BLaER1 (cell line): ENCODE measurements around the gene SPRING1.

Experiments used
- H3K27ac ChIP-seq: shearing (Covaris generic); formaldehyde crosslinking; 2 replicates; pipeline ENCODE4 v1.8.1; 2022
- H3K27me3 ChIP-seq: shearing (Covaris generic); formaldehyde crosslinking; 2 replicates; pipeline ENCODE4 v1.8.1; 2022
- H3K36me3 ChIP-seq: shearing (Covaris generic); formaldehyde crosslinking; 2 replicates; pipeline ENCODE4 v1.8.1; 2022
- H3K4me1 ChIP-seq: shearing (Covaris generic); formaldehyde crosslinking; 2 replicates; pipeline ENCODE4 v1.8.1; 2022
- H3K4me2 ChIP-seq: shearing (Covaris generic); formaldehyde crosslinking; 2 replicates; pipeline ENCODE4 v1.8.1; 2022
- H3K4me3 ChIP-seq: shearing (Covaris generic); formaldehyde crosslinking; 2 replicates; pipeline ENCODE4 v1.8.1; 2022
- H3K9ac ChIP-seq: shearing (Covaris generic); formaldehyde crosslinking; 2 replicates; pipeline ENCODE4 v1.8.1; 2022
- H3K9me3 ChIP-seq: shearing (Covaris generic); formaldehyde crosslinking; 2 replicates; pipeline ENCODE4 v1.8.1; 2022
- H4K20me1 ChIP-seq: shearing (Covaris generic); formaldehyde crosslinking; 2 replicates; pipeline ENCODE4 v1.8.1; 2022
- Cebpa-rat ChIP-seq: shearing (Covaris generic); IDR thresholded peaks from 2 replicates; pipeline ENCODE4 v1.8.1; 2022

Gene SPRING1

DNA sequence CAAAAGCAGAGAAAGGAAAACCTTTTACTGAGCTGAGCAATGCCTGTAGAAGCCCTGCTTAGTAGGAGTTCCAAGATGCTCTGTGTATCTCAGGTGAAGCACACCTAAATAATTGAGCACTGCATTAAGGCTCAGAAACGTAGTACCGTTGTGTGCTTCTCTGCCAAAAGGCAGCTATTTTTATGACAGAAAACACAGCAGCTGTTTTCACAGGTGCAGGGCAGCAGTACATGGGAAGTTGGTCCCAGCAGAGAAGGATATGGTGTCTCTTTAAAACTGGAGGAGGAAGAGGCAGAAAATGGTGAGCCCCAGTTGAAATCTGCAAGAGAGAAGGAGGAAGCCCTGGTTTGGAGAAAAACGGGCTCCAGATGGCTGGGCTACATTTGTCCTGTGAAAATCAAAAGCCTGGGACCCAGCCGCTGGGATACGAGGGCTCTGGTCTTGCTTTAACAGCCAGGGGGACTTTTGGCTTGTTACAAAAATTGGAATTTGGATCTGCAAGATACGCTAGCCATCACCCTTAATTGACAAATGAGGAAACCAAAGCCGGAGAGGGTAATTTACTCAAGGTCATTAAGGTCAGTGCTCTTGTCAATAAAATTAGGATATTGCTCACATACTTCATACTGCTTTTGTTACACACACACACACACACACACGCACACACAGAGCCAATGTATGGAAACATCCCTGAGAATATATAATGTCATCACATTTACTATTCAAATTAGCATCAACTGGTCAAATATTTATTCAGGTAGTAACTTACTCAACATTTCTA is 27.3 kb downstream of the SPRING1 start:
- Histone ChIP-seq H3K4me3 (no peak overlapping the region), H3K36me3 (peaks cover 27% of the 10 kb centered on the region), H3K9me3 (no peaks in the 10 kb centered on the region), H3K27ac (no peak overlapping the region), H3K4me2 (peak overlapping the region; percentile 57), H3K27me3 (peaks cover 23% of the 10 kb centered on the region), H3K4me1 (peaks cover 67% of the 10 kb centered on the region), H3K9ac (0 out of 2 replicates have a peak overlapping the region, but pooled peaks have one; percentile 28), H4K20me1 (peaks cover 5% of the 10 kb centered on the region; the same call in 1 of the 2 replicates)
- no peak for TF ChIP-seq Cebpa-rat

DNA sequence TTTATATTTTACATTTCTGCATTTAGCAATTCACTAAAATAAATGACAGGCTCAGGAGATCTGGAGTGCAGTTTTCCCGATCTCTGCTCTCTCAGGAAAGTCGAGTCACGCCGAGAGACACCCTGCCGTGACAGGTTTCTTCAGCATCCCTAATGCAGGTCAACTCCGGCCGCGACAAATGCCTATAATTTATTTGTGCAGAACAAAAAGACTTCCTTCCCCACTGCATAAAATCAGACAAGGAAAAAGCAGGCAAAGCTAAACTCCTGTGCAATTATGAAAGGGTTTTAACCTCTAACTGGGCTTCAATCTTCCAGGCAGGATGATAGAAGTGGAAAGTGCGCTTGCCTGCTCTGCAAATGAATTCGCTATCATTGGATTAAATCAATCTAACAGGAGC is 28.1 kb downstream of the SPRING1 start:
- Histone ChIP-seq H3K9ac (no peak overlapping the region), H3K9me3 (no peaks in the 10 kb centered on the region), H3K27ac (no peak overlapping the region), H3K4me1 (peaks cover 64% of the 10 kb centered on the region), H3K4me2 (no peak overlapping the region; the same call in 1 of the 2 replicates), H3K4me3 (no peak overlapping the region), H4K20me1 (no peaks in the 10 kb centered on the region; the same call in 1 of the 2 replicates), H3K36me3 (peaks cover 19% of the 10 kb centered on the region), H3K27me3 (peaks cover 23% of the 10 kb centered on the region)
- no peak for TF ChIP-seq Cebpa-rat

DNA sequence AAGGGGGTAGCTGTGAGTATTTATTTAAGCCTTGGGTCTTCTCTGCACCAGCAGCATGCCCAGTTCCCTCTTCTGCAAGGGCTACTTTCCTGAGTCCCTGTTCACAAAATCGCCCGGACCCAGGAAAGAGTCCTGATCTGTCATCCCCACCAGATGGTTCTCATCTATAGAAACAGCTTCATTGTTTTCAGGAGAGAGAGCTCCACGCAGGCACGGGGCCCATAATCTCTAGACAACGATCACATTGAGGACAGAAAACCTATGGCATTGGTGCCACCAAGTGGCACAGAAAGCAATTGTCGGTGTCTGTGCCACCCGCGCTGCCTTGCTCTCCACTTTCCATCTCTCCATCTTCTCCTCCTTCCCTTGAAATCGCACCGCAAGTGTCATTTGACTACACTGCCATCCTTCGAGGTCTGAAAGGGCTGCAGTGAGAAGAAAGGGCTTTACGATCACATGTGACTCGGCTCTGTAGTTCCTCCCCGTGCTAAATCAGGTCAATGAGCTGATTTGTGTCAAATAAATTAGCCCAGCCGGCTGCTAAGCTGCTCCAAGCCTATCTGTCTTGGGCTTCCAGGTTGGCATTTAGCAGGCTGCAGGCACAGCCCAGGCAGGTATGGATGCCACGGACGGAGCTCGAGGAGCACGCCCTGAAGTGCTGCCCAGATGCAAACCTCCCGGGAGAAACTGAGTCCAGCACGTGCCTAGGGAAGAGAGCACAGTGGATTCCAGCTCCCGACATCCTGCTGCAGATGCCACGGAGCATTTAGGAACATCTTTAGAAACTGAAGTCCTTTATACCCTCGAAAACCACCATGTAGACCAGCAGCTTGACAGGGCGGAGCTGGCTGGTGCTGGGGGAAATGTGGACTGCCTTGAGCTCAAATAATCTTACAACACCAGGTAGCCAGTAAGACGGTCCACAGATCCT is 28.8 kb downstream of the SPRING1 start:
- no peaks in the 10 kb centered on the region; the same call in 1 of the 2 replicates for H4K20me1 ChIP-seq
- TF ChIP-seq Cebpa-rat, result no peak
- H3K27ac ChIP-seq, result no peak overlapping the region
- peaks cover 13% of the 10 kb centered on the region for H3K36me3 ChIP-seq
- peak overlapping the region; percentile 71 for H3K4me2 ChIP-seq
- H3K9me3 ChIP-seq, result no peaks in the 10 kb centered on the region
- no peak overlapping the region for H3K9ac ChIP-seq
- peaks cover 57% of the 10 kb centered on the region for H3K4me1 ChIP-seq
- H3K27me3 ChIP-seq, result peaks cover 23% of the 10 kb centered on the region
- H3K4me3 ChIP-seq, result no peak overlapping the region

DNA sequence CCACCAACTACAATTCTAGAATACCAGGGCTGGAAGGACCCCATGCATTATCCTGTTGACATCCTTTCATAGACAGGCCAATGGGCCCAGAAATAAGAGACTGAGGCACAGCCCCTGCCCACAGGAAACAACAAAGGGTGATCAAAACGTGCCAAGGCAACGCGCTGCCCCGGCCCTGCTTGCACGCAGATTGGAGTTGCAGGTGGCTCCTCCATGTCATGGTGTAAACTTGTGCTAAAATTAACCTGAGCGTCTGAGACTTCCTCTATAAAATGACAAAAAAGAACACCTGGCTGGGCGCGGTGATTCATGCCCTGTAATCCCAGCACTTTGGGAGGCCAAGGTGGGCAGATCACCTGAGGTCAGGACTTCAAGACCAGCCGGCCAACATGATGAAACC is 30.1 kb downstream of the SPRING1 start:
- Histone ChIP-seq H3K9ac (no peak overlapping the region), H3K27ac (no peak overlapping the region), H3K4me3 (no peak overlapping the region)

DNA sequence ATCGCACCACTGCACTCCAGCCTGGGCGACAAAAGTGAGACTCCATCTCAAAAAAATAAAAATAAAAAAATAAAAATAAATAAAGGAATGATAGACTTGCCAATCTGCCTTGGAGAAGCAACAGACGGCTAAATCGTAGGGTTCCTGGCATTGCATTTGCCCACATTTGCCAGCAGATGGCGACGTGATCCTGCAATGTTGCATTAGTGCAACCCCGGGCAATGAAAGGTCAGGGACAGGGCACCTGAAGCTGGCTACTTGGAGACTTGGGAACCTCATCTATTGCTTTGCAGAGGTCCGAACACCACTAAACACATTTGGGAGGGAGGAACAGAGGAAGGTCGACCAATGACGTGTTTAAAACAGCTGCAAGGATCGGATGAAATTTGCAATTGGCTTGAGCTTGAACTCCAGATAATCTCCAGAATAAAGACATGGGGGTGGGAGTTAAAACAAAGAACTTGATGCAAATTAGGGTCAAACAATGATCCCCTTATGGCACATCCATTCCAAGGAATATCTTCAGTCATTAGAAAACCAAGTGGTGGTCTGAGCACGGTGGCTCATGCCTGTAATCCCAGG is 34.6 kb downstream of the SPRING1 start:
- H3K9me3 ChIP-seq, result no peaks in the 10 kb centered on the region
- no peaks in the 10 kb centered on the region for H4K20me1 ChIP-seq
- no peak overlapping the region for H3K9ac ChIP-seq
- H3K4me3 ChIP-seq, result no peak overlapping the region
- no peak overlapping the region for H3K4me2 ChIP-seq
- H3K27ac ChIP-seq, result no peak overlapping the region
- H3K36me3 ChIP-seq, result no peaks in the 10 kb centered on the region
- peaks cover 29% of the 10 kb centered on the region for H3K4me1 ChIP-seq
- TF ChIP-seq Cebpa-rat, result no peak
- H3K27me3 ChIP-seq, result no peaks in the 10 kb centered on the region

More for the DNA sequence above, 30.1 kb downstream of the SPRING1 start:
- Histone ChIP-seq H3K27me3 (peaks cover 23% of the 10 kb centered on the region), H3K36me3 (peaks cover 8% of the 10 kb centered on the region), H3K4me2 (peak overlapping the region; percentile 71), H3K9me3 (no peaks in the 10 kb centered on the region), H3K4me1 (peaks cover 44% of the 10 kb centered on the region), H4K20me1 (no peaks in the 10 kb centered on the region; the same call in 1 of the 2 replicates)
- TF ChIP-seq Cebpa-rat, result no peak

DNA sequence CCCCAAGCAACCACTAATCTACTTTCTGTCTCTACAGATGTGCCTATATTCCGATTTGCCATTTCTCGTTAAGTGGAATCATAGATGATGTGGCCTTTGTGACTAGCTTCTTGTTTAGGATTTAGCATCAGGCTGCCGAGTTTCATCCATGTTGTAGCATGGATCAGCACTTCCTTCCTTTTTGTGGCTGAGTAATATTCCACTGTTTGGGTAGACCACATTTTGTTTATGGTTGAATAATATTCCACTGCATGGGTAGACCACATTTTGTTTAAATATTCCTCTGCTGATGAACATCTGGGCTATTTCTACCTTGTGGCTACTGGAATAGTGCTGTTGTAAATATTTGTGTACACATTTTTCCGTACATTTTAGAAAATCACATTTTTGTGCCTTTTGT is 36.4 kb downstream of the SPRING1 start:
- Histone ChIP-seq H3K36me3 (no peaks in the 10 kb centered on the region), H3K27me3 (no peaks in the 10 kb centered on the region), H3K9ac (no peak overlapping the region), H3K27ac (no peak overlapping the region), H3K4me1 (peaks cover 32% of the 10 kb centered on the region), H3K9me3 (no peaks in the 10 kb centered on the region), H3K4me3 (no peak overlapping the region), H4K20me1 (no peaks in the 10 kb centered on the region), H3K4me2 (no peak overlapping the region)
- no peak for TF ChIP-seq Cebpa-rat

DNA sequence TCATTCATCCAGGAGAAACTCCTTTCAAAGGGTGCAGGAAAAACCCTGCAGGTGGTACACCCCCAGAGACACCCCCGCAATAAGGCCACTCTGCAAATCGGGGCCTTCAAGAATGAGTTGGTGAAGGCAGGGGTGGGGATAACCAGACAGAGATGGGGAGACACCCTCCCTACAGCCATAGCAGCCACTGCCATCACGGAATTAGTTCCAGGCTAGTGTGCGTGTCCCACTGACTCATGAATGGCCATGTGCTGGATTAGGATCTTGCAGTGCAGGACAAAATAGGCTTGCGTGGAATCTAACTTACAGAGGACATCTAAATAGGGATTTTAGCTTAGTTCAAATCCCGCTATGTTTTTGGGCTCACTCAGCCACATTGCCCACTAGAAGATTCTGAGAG is 37.8 kb downstream of the SPRING1 start:
- H3K9me3 ChIP-seq, result no peaks in the 10 kb centered on the region
- H3K4me1 ChIP-seq, result peaks cover 45% of the 10 kb centered on the region
- no peak overlapping the region for H3K9ac ChIP-seq
- no peak overlapping the region for H3K27ac ChIP-seq
- H3K4me3 ChIP-seq, result no peak overlapping the region
- no peak for TF ChIP-seq Cebpa-rat
- no peaks in the 10 kb centered on the region for H3K36me3 ChIP-seq
- H4K20me1 ChIP-seq, result no peaks in the 10 kb centered on the region
- H3K27me3 ChIP-seq, result no peaks in the 10 kb centered on the region
- no peak overlapping the region for H3K4me2 ChIP-seq

DNA sequence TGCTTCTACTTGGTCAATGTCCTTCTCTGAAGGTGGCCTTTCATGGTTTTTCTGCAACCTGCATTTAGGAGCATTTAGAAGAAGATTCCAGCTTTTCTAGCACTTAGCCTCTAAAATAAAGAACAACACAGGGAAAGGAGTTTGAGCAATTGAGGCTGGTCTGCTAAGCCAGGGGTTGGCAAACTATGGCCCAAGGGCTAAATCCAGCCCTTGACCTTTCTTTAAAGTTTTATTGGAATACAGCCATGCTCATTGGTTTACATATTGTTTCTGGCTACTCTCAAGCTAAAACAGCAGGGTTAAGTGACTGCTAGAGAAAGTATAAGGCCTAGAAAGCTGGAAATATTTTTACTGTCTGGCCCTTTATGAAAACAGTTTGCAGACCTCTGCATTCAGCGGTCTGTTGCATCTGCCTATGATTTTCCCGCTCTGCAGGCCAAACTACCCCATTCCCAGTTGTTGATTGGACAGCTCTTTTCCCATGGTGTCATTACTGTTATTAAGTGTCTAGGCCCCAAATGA is 39.3 kb downstream of the SPRING1 start:
- H3K4me3 ChIP-seq, result no peak overlapping the region
- TF ChIP-seq Cebpa-rat, result no peak
- no peaks in the 10 kb centered on the region for H4K20me1 ChIP-seq
- H3K27ac ChIP-seq, result no peak overlapping the region
- peaks cover 60% of the 10 kb centered on the region for H3K4me1 ChIP-seq
- no peaks in the 10 kb centered on the region for H3K27me3 ChIP-seq
- no peaks in the 10 kb centered on the region for H3K36me3 ChIP-seq
- peak overlapping the region; percentile 95; the same call in 1 of the 2 replicates for H3K4me2 ChIP-seq
- H3K9me3 ChIP-seq, result no peaks in the 10 kb centered on the region
- no peak overlapping the region for H3K9ac ChIP-seq

DNA sequence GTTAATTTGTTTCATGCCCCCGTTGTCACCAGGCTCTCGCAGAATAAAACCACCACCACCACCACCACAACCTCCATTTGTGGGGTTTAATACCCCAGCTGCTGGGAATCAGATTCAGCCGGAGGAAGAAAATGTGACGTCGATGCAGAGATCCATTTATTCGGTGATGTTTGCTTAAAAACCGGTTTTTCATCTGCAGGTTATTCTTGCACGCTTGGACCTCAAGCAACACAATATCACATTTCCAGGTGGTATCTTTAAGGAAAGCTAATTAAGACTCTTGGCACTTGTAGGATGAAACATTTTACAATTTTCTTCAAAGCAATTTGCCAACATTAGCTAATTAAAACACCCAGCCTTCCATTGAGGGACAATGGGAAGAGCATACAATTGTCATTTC is 39.8 kb downstream of the SPRING1 start:
- Histone ChIP-seq H3K27ac (no peak overlapping the region), H3K36me3 (no peaks in the 10 kb centered on the region), H3K9ac (no peak overlapping the region), H3K4me2 (peak overlapping the region; percentile 95), H3K9me3 (no peaks in the 10 kb centered on the region), H3K27me3 (no peaks in the 10 kb centered on the region), H3K4me1 (peaks cover 65% of the 10 kb centered on the region), H4K20me1 (no peaks in the 10 kb centered on the region), H3K4me3 (no peak overlapping the region)
- no peak for TF ChIP-seq Cebpa-rat
